HG03432 (cell line): ENCODE data around the gene GPHB5.

Experiments
- ATAC-seq: cut with Tn5 transposase; IDR thresholded peaks from one replicate; pipeline ENCODE4 v1.9.1; 2021; ENCODE audit warnings: mild to moderate bottlenecking, moderate library complexity; ENCODE audit not compliant: unreplicated experiment

GPHB5 gene

GRCh38 chr14:63267171-63267570 lies 51.6 kb downstream of the GPHB5 start:
- no peak for ATAC-seq

- ATAC-seq = no peak
These were observed 52.6 kb downstream of the GPHB5 start for GRCh38 chr14:63266106-63266505.
